HG02870 (cell line): ENCODE measurements around the gene PAQR4.
"Not testable (repeated sequence)": the region's sequence is repeated elsewhere in the genome, so short reads cannot be mapped to it uniquely, and the experiment has no call there.

ENCODE experiments used
- ATAC-seq: cut with Tn5 transposase; IDR thresholded peaks from one replicate; pipeline ENCODE4 v1.9.1; 2021; ENCODE audit warnings: mild to moderate bottlenecking, moderate library complexity; ENCODE audit not compliant: unreplicated experiment

The PAQR4 gene

DNA sequence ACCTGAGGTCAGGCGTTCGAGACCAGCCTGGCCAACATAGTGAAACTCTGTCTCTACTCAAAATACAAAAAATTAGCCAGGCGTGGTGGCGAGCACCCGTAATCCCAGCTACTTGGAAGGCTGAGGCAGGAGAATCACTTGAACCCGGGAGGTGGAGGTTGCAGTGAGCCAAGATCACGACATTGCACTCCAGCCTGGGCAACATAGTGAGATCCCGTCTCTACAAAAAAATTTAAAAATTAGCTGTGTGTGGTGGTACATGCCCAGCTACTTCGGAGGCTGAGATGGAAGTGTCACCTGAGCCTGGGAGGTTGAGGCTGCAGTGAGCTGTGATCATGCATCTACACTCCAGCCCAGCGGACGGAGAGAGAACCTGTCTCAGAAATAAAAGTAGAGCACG, 25.4 kb upstream of the PAQR4 start:
- not testable (repeated sequence) for ATAC-seq

DNA sequence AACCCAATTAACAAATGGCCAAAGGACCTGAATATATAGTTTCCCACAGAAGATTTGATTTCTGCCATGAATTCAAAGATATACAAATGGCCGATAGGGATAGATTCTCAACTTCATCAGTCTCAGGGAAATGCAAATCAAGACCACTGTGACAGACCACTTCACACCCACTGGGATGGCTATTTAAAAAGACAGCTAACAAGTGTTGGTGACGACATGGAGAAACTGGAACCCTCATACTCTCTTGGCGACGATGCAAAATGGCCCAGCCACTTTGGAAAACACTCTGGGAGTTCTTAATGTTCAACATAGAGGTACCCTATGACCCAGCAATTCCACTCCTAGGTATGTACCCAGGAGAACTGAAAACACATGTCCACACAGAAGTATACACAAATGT, 22.5 kb upstream of the PAQR4 start:
- ATAC-seq = no peak

DNA sequence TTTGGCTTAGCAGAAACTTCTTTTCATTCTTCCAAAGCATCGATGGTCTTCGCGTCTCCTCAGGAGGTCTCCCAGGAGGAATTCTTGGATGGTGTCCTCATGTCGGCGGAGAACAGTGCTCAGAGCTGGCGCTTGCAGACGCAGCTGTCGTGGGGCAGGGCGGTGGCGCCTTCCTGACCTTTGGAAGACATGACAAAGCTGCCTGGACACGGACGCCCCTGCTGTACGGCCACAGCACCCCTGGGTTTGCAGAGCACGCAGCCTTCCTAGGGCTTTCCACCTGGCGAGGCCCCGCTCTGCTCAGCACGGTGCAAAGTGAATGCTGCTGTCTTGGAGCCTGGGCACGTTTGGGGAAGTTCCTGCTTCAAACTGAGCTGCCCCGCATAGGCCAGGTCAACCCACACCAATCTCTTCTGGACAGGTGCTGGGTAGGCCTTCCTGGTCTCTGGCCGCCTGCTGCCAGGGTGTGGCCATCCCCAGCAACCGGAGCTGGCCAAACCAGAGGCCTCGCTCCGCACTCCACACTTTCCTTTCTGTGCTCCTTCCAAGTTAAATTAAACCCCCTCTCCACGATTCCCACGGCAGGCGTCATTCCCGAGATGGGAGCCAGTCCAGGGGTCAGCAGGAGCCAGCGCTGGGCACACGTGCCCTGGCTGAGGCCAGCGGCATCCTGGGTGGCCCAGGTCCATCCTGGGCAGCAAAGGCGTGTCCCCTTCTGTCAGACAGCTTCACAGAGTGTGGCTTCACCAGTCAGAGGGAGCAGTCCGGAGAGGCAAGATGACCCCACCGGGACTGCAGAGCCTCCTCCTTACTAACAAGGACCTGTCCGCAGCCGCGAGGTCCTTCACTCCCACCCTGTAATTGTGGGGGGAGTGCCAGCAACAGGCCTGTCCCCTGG, 20.1 kb upstream of the PAQR4 start:
- no peak for ATAC-seq

DNA sequence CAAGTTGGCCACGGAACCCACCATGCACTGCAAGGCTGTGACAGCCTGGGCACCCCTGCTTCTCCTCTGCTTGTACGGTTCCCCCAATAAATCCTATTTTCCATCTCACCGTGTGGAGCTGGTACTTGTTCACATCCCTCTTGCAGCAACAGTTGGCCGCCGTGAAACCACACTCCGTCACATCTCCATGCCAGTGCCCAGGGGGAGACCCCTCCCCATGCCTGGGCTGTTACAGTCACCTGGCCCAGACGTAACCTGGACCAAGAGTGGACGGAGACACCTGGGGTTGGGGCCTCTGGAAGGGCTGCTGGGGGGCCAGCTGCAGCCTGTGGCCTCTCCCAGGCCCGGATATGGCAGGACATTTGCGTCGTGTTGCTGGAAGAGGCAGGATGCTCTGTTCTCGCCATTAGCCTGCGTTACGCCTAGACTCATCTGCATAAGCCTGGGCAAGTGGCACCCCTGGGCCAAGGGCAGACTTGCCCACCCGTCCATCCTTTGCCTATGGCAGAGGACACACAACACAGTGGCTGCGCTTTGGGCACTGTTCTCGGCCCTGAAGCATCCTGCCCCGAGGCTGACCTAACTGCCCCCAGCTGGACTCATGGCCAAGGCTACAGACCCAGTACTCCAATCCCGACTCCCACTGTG, 19.3 kb upstream of the PAQR4 start:
- ATAC-seq = no peak

DNA sequence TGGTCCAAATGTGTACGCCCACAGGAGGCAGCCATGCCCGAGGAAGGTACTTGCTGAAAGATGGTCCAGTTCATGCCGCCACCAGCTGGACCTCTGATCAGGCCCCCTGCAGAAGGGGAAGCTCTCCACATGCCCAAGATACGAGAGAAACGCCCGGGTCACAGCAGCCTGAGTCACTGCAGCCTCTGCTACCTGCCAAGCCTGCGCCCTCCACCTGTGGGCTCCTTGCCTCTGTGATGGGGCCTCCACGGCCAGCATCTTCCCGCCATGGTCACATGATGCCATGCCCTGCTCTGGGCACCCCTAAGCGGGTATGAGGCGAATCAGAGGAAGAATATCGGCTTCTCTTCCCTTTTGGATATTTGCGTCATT, 18.8 kb upstream of the PAQR4 start:
- ATAC-seq = no peak

DNA sequence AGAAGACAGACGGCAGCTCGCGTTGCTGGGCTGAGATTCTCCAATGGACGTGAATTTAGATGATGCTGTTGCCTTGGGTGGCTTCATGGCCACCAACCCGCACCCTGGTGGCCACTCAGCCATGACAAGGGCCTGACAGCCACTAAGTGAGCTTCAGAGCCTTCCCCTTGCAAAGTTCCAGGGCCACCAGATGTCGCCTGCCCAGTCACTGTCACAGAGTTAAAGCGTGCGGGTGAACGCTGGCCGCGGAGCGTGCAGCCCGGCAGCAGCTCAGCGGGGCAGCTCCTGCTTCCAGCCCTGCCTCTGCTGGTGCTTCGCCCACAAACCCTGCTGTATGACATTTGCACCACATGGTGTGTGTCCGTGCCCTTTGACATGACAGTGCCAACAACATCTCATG, 18.4 kb upstream of the PAQR4 start:
- no peak for ATAC-seq

DNA sequence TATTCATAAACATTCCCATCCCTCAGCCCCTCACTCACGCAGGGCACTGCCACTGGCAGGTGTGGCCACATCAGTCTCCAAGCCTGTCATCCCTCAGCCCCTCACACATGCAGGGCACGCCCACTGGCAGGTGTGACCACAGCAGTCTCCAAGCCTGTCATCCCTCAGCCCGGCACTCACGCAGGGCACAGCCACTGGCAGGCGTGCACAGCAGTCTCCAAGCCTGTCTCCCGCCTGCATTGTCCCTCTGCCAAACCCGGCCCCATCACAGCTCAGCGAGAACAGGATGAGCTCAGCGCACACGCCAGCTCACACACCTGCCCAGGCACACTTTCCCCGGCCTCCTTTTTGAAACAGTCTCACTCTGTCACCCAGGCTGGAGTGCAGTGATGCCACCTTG, 16.5 kb upstream of the PAQR4 start:
- no peak for ATAC-seq

DNA sequence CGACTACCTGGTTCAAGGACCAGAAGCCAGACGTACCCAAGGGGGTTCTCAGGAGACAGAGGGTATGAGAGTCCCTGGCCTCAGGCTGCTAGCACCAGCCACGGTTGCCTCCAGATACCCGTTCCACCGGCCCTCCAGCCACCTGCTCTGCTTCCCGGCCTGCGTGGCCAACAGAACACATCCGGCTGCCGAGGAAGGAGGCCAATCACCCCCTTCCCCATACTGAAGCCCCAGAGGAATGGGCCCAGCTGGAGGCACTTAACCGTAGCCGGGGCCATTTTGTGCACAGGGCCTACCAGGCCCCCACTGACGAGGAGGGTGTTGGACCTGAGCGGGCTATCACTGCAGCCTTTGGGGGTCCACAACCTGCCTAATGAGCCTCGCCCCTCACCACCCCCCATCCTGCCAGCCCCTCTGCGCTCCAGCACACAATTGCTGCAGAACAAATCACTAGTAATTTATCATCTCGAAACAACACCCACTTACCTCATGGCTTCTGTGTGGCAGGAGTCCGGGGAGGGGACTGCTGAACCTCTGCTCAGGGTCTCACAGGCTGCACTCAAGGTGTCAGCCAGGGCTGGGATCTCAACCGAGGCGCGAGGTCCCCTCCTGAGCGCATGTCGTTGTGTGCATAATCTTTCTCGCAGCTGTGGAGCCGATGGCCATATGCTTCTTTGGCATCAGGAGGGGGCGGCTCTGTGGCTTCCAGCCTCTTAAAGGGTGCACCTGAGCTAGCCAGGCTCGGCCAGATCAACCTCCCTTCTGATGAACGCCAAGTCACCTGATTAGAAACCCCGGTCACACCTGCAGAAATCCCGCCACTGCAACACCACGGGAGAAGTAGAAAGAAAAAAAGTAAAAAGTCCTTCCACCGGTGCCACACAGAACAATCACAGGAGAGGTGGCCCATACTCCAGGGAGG, 15.2 kb upstream of the PAQR4 start:
- ATAC-seq = no peak

DNA sequence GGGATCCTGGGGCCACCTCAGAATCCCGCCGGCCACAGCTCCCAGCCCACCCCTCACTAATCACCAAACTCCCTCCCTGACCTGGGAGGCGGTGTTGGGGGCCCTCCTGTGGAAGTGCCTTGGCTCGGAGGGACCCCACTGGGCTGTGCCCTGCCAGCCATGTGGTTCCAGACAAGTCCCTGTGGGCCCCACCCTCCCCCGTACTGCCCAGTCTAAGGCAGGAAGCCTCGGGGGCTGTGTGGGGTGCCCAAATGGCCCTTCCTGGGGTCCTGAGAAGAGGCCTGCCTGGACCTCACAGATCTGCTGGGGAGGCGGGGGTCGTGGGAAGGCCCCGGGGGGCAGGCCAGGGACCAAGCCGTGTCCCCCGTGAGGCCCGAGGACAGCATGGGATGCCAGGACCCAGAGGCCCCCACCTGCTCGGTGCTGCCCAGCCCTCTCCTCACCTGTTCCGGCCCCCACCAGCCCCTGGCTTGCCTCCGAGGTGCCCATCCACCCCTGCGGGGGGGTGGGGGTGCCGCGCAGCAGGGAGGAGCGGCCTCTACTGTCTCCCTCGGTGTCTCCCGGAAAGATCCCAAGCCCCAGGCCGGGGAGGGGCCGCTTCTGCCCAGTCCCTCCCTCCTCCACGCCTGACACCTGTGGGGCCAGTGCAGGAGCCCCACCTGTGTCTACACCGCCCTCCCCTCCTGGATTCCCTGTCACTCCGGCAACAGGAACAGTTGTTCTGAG, 14.3 kb upstream of the PAQR4 start:
- ATAC-seq = no peak

DNA sequence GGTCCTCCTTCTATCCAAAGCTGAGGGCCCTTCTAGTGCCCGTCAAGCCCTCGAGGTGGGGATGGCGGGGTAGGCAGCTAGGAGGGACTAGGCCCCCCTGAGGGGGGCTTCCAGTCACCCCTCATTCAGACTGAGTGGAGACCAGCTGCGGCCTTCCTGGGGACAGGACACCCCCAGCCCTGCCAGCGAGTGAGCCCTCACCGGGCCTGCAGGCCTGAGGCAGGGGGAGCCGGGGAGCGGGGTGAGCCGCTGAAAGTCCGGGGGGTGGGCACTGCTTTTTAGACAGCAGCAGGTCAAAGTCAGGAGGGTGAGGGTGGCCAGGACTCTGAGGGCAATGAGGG, 13.7 kb upstream of the PAQR4 start:
- no peak for ATAC-seq

DNA sequence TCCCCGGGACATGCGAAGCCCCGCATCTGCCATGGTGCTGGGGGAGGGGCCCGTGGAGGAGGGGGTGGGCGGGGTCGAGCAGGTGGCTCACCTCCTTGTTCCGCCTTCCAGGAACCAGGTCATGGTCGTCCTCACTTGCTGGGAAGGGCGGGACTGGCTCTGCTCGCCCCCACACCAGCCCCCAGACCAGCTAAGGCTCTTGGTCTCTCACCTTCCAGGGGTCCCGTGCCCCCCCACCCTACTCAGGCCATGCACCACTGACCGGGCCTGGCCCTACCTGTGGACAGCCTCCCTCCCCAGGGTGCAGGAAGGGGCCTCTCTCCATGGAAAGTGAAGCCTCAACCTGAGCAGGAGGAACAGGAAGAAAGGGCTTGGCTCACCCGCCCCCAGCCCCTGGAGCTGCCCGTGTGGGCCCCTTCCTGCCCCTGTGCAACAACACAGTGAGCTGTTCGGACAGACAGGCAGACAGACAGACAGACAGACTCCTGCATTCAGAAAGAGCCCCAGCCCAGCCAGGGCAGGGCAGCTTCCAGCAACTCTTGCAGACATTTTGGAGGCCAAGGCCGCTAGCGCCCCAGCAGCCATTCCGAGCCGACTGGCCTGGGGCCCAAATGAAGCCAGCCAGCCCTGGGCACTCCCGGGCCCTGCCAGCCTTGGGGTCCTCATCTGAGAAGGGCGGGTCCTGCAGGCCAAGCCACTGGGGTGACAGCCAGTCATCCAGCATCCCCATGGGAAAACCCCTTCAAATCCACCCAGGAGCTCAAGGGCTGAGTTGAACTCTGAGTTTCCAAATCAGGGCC, 13.2 kb upstream of the PAQR4 start:
- no peak for ATAC-seq

DNA sequence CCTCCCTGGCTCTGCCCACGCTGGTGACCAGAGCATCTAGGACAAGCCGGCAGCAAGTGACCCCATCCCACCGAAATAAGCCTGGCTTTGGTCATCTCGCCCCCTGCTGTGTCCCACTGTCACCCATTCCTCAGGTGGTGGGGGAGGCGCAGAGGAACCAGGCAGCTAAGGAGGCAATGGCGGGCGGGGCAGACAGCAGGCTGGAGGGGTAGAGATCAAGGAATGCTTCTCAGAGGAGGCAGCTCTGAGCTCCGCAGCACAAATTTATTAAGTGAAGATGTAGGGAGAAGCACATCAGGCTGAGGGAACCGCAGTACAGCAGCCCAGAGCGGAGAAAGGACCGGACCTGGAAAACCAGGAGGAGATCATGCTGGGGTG, 12.6 kb upstream of the PAQR4 start:
- ATAC-seq = no peak

DNA sequence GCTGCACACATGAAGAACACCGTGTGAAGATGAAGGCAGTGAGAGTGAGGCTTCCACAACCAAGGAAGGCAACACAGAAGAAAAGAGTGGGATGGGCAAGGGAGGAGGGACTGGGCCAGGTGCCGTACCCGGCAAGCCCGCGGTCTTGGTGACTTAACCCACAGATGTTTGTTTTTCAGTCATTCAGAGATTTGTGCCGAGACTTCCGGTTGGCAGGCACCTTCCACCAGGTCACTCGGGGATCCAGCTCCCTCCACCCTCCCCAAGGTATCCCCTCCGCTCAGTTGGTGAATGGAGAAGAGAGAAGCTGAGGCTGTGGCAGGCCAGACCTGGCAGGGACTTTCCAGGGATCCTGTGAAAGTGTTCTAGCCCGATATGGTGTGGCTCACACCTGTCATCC, 9.9 kb upstream of the PAQR4 start:
- ATAC-seq = no peak

DNA sequence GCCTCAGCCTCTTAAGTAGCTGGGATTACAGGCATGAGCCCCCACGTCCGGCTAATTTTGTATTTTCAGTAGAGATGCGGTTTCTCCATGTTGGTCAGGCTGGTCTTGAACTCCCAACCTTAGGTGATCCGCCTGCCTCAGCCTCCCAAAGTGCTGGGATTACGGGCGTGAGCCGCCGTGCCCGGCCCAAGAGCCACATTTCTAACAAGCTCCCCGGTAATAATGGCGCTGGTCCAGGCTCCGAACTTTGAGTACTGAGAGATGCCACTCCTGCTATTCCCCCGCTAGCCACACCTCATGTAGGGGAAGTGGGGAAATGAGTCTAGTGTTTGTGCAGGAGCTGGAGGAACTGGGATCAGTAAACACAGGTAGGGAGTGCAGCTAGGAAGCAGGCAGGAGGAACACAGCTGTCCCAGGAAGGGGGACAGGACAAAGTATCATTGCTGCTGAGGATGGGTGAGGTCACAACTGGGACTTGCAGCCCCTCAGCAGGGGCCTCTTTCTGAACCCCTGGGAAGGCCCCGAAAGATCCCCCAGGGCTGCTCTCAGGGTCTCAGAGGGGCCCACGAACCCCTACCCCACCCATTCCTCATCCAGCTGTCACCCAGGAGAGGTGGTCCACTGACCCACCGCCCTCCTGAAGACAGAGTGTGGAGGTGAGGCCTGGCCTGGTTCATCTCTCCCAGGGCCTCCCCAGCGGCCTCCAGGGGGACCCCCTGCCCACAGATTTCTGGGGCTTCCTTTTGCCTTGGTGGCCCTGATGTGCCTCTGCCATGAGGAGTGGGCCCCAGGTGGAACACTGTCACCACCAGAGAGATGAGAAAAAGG, 8.8 kb upstream of the PAQR4 start:
- no peak for ATAC-seq

DNA sequence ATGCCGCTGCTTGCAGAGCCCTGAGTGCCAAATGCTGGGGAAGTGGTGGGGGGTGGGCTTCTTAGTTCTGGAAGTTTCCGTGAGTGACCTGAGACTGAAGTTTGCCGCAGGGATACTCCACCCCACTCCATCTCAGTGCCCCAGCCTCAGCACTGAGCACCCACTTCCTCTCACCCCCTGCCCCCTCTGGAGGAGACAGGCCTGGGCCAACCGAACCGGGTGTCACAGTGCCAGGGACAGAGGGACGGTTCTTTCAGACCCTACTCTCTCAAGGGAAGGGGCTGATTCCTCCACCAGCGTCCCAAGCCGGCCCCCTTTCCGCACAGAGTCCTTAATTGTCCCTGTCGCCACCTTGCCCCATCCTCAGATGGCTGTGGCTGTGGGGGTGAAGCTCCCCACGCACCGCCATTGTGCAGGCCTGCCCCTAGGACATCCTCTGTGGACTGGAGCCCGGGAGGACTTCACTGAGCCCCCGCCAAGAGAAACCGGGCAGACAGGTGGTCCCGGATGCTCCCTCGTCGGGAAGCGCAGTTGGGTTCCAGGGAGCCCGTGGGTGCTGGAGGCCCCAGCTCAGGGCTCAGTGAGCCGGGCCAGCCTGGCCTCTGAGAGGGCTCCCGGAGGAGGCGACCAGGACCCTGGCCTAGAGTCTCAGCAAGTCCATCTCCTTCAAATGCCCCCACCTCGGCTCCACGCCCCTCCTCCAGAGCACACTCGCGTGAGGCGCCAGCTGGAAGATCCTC, 6.6 kb upstream of the PAQR4 start:
- ATAC-seq = no peak

DNA sequence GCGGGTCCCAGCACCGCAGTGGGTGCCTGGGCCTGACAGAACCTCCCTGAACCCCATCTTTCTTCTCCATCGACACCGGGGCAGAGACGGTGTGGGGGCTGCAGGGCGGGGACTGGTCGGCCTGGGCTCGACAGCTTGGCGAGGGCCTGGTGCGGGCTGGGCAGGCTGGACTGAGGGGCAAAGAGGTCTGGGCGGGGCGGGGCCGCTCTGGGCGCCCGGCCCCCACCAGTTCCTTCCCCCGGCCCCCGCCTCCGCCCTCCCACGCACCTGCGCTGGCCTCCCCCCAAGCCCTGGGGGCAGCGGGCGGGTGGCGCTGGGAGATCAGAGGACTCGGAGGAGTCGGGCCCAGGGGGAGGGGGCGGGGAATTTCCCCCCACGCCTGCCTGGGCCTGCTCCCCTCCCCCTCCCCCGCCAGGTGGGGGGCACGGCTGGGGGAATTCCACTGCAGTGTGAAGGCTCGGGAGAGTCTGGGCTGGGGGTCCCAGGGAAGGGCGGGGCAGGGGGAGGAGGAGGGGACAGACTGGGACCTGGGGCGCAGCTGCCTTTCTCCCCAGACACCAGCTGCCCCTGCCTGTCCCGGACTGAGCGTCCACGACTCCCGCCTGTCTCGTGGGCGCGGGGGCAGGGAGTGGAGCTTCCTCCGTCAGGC, 6.0 kb upstream of the PAQR4 start:
- ATAC-seq = no peak

DNA sequence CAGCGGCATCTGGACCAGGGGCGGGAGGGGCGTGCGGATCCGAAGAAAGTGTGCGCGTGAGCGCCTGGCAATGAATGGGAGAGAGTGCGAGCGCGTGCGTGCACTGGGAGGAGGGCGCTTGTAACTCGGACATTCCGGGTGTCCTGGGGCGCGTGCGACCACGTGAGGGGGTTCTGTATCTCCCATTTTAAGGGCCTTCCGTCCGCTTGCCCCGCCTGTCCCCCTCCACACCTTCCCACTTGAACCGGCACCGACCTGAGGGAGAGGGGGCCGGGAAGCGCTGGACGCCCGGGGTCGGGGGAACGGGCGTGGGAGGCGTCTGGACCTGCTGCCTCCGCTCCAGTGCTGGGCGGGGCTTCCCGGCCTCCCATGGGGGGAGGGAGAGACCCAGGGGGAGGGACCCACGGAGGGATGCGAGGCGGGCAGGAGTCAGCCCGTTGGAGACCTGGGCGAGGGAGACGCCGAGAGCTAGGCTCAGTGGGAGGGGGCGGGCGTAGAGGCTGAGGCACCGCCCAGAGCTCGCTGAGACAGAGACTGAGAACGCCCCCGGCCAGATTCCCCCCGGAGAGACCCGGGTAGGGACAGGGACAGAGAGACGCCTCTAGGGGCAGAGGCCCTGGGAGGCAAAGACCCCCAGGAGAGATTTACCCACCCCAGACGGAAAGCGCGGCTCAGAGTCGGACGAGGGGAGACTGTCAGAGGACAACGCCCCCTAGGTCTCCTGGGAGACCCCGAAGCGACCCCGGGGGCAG, 5.2 kb upstream of the PAQR4 start, which contains the start of gene KREMEN2:
Gene KREMEN2, plus strand, starts transcription at position 553 of the 752 bp plus-strand sequence. CDS start 246 bp downstream, outside the sequence.
- no peak for ATAC-seq
